ENCODE results near the gene FBXL19.

The FBXL19 gene

DNA sequence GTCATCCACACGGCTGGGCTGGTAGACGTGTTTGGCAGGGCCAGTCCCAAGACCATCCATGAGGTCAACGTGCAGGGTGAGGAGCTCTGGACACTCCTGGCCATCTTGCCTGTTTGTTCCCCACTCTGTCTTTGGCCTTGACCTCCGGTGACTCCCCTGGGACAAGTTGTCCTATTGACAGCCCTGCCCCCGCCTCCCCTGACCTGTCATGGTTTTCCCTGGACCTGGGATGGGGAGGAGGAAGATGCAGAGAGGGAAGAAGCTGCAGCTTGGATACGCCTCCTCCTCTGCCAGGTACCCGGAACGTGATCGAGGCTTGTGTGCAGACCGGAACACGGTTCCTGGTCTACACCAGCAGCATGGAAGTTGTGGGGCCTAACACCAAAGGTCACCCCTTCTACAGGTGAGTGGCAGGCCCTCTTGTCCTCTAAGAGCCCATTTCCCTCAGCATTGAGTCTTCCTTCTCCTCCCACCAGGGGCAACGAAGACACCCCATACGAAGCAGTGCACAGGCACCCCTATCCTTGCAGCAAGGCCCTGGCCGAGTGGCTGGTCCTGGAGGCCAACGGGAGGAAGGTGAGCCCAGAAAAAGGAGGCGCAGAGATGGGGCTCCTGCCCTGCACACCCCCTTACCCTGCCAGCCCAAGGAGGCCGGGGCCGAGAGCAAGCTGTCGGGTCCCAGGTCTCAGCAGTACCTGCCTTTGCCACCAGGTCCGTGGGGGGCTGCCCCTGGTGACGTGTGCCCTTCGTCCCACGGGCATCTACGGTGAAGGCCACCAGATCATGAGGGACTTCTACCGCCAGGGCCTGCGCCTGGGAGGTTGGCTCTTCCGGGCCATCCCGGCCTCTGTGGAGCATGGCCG, 63.0 kb downstream of the FBXL19 start:
- FAIRE-seq, result no peak
- TF ChIP-seq, protein P1, sequence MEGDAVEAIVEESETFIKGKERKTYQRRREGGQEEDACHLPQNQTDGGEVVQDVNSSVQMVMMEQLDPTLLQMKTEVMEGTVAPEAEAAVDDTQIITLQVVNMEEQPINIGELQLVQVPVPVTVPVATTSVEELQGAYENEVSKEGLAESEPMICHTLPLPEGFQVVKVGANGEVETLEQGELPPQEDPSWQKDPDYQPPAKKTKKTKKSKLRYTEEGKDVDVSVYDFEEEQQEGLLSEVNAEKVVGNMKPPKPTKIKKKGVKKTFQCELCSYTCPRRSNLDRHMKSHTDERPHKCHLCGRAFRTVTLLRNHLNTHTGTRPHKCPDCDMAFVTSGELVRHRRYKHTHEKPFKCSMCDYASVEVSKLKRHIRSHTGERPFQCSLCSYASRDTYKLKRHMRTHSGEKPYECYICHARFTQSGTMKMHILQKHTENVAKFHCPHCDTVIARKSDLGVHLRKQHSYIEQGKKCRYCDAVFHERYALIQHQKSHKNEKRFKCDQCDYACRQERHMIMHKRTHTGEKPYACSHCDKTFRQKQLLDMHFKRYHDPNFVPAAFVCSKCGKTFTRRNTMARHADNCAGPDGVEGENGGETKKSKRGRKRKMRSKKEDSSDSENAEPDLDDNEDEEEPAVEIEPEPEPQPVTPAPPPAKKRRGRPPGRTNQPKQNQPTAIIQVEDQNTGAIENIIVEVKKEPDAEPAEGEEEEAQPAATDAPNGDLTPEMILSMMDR (IDR thresholded peaks at IDR 0.05; ENCODE audit: insufficient read depth, missing control alignments), result no peak

DNA sequence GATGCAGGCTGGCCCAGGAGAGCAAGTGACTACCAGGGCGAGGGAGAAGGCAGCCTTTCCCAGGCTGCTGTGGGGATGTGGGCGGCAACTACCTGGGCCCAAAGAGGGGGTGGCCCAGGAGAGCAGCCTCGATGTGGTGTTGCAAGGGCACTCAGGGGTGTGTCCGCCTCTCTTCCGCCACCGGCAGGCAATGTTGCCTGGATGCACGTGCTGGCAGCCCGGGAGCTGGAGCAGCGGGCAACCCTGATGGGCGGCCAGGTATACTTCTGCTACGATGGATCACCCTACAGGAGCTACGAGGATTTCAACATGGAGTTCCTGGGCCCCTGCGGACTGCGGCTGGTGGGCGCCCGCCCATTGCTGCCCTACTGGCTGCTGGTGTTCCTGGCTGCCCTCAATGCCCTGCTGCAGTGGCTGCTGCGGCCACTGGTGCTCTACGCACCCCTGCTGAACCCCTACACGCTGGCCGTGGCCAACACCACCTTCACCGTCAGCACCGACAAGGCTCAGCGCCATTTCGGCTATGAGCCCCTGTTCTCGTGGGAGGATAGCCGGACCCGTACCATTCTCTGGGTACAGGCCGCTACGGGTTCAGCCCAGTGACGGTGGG, 64.3 kb downstream of the FBXL19 start:
- TF ChIP-seq, protein P1 (IDR thresholded peaks at IDR 0.05; ENCODE audit: insufficient read depth, missing control alignments), result no peak
- FAIRE-seq (no peak), DNase-seq (ENCODE audit: insufficient read length, low spot score) (no peak)

More for the DNA sequence above, 63.0 kb downstream of the FBXL19 start:
- DNase-seq (ENCODE audit: insufficient read length, low spot score), result no peak

DNA sequence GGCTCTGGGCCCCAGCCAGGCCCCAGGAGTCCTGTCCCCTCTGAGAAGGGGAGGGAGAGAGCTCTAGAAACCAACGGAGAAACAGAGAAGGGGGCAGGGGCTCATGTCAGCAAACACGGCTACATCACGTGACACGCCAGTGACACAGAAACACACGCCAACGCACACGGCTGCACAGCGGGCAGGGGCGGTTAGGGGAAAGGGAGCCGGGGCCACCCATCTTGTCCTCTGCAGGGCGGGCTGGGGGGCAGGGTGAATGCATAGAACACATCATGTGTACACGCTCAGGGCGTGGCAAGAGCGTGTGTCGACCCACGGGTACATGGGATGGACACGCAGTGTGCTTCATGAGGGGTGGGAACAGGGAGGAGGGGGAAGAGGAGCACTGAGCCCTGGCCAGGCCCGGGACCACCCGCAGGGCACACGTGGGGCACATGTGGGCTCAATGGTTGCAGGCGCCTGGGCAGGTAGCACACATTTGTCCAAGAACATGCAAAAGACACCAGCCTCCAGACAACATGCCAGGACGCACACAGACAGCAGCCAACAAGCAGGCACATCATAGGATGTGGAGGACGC, 66.2 kb downstream of the FBXL19 start:
- DNase-seq (ENCODE audit: insufficient read length, low spot score) (no peak), FAIRE-seq (no peak)
- TF ChIP-seq, protein P1 (IDR thresholded peaks at IDR 0.05; ENCODE audit: insufficient read depth, missing control alignments), result no peak

DNA sequence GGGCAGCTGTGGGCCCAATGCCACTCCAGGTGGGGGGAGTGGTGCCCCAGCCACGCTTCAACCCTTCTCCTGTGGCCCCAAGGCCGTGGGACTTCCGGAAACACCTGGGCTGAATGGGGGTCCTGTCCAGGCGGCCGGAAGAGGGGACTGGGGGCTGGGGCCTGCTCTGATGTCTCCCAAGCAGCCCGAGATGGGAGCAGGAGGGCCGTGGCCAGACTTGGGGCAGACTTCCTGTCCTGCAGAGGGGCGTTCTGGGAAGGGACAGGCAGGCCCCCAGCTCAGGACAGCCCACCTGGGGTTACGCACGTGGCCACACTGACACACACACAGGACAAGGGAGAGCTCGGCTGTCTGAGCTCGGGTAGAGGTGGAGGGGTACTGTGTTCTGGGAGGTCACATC, 66.7 kb downstream of the FBXL19 start:
- DNase-seq (ENCODE audit: insufficient read length, low spot score) (no peak), FAIRE-seq (no peak)
- TF ChIP-seq, protein P1 (IDR thresholded peaks at IDR 0.05; ENCODE audit: insufficient read depth, missing control alignments), result no peak

DNA sequence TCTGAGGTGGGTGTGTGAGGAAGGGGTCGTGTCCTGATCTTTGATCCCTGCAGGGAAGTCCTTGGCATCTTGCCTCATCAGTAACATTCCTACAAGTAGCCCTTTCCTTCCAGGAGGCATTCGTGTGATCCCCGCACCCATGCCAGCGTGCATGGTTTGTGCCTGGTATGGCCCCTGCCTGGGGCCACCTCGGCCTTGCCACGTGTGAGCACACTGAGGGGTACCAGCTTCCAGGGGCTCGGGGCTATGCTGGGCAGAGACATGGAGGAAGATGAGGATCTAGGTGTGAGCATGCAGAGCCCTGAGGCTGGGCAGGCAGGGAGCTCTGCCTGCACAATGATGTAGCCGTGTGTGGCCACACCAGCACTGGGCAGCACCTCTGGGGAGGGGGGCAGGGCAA, 67.7 kb downstream of the FBXL19 start:
- DNase-seq (ENCODE audit: insufficient read length, low spot score), result no peak
- no peak for FAIRE-seq
- TF ChIP-seq, protein P1 (IDR thresholded peaks at IDR 0.05; ENCODE audit: insufficient read depth, missing control alignments), result no peak

DNA sequence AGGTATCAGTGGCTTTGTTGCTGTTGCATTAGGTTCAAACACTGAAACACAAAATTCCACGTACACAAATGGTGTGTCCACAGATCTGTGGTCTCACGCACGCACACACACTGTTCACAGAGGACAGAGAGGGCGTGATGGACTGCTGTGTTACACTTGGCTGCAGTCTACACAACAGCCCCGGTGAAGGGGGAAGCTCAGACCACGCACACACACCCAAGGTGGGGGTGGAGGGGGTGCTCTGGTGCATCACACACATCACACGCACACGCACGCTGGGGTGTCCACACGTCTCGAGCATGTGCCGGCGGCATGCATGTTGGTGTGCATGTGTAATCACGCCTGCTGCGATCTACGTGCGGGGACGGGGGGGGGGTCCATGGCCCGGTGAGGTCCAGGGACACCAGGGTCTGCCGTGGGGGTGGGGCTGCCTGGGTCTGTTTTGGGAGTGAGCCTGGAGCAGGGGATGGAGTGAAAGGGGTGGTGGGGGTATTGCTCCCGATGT, 69.0 kb downstream of the FBXL19 start:
- no peak for FAIRE-seq
- no peak for DNase-seq (ENCODE audit: insufficient read length, low spot score)
- TF ChIP-seq, protein P1 (IDR thresholded peaks at IDR 0.05; ENCODE audit: insufficient read depth, missing control alignments), result no peak
